SK-N-SH treated with all-trans-retinoic acid at 6 μM for 48 hours (cell line): ENCODE measurements around the gene AK1.

ENCODE experiments used
- ATAC-seq: fragments of 200-7000 bp; cut with Tn5 transposase; 3 replicates; pipeline ENCODE4 v1.9.1; 2020; ENCODE audit warnings: mild to moderate bottlenecking, moderate library complexity
- ARNTL ChIP-seq: fragments of 450-650 bp; formaldehyde crosslinking; IDR thresholded peaks from 2 replicates; pipeline ENCODE4 v1.5.0; 2020; ENCODE audit warnings: low read depth, mild to moderate bottlenecking, moderate library complexity, borderline replicate concordance
- BACH2 ChIP-seq: fragments of 250-450 bp; sonication (Bioruptor Pico); IDR thresholded peaks from 2 replicates; pipeline ENCODE4 v1.9.0; 2021; ENCODE audit warnings: mild to moderate bottlenecking, borderline replicate concordance
- CSDC2 ChIP-seq: fragments of 250-450 bp; sonication (Bioruptor Pico); IDR thresholded peaks from 2 replicates; pipeline ENCODE4 v1.5.0; 2020; ENCODE audit warnings: mild to moderate bottlenecking, moderate library complexity
- ESRRG ChIP-seq: fragments of 250-450 bp; sonication (Bioruptor Pico); IDR thresholded peaks from 2 replicates; pipeline ENCODE4 v1.6.1; 2021; ENCODE audit warnings: mild to moderate bottlenecking
- GLIS3 ChIP-seq: fragments of 250-450 bp; sonication (Bioruptor Pico); IDR thresholded peaks from 2 replicates; pipeline ENCODE4 v1.5.0; 2020; ENCODE audit warnings: mild to moderate bottlenecking, moderate library complexity
- ISL1 ChIP-seq: fragments of 250-450 bp; sonication (Bioruptor Pico); IDR thresholded peaks from 2 replicates; pipeline ENCODE4 v2.1.2; 2022; ENCODE audit warnings: mild to moderate bottlenecking, moderate library complexity
- OSR1 ChIP-seq: fragments of 250-450 bp; sonication (Bioruptor Pico); IDR thresholded peaks from 2 replicates; pipeline ENCODE4 v1.8.0; 2022; ENCODE audit warnings: moderate library complexity, mild to moderate bottlenecking, inconsistent platforms
- PPARA ChIP-seq: fragments of 250-450 bp; sonication (Bioruptor Pico); IDR thresholded peaks from 2 replicates; pipeline ENCODE4 v1.5.0; 2020; ENCODE audit warnings: mild to moderate bottlenecking, borderline replicate concordance
- RARB ChIP-seq: fragments of 250-450 bp; sonication (Bioruptor Pico); IDR thresholded peaks from 2 replicates; pipeline ENCODE4 v1.8.0; 2021; ENCODE audit warnings: mild to moderate bottlenecking, moderate library complexity
- SNAI2 ChIP-seq: fragments of 250-450 bp; sonication (Bioruptor Pico); IDR thresholded peaks from 2 replicates; pipeline ENCODE4 v1.5.0; 2020; ENCODE audit warnings: mild to moderate bottlenecking, moderate library complexity
- TOX ChIP-seq: fragments of 250-450 bp; sonication (Bioruptor Pico); IDR thresholded peaks from 2 replicates; pipeline ENCODE4 v1.8.0; 2021; ENCODE audit warnings: mild to moderate bottlenecking, moderate library complexity, borderline replicate concordance
- ZC3H10 ChIP-seq: fragments of 250-450 bp; sonication (Bioruptor Pico); IDR thresholded peaks from 2 replicates; pipeline ENCODE4 v1.5.1; 2021; ENCODE audit warnings: mild to moderate bottlenecking, moderate library complexity
- ZFP3 ChIP-seq: fragments of 250-450 bp; sonication (Bioruptor Pico); IDR thresholded peaks from 2 replicates; pipeline ENCODE4 v1.5.0; 2020; ENCODE audit warnings: mild to moderate bottlenecking, moderate library complexity
- ZFP30 ChIP-seq: fragments of 450-650 bp; formaldehyde crosslinking; IDR thresholded peaks from 2 replicates; pipeline ENCODE4 v1.5.0; 2022; ENCODE audit warnings: mild to moderate bottlenecking, moderate library complexity
- ZNF565 ChIP-seq: fragments of 450-650 bp; formaldehyde crosslinking; conservative IDR thresholded peaks from 2 replicates; pipeline ENCODE4 v1.5.0; 2020; ENCODE audit warnings: low read depth, mild to moderate bottlenecking, moderate library complexity
- ZNF70 ChIP-seq: fragments of 450-650 bp; formaldehyde crosslinking; IDR thresholded peaks from 2 replicates; pipeline ENCODE4 v1.5.0; 2020; ENCODE audit warnings: mild to moderate bottlenecking, moderate library complexity
- ZNF8 ChIP-seq: fragments of 450-650 bp; formaldehyde crosslinking; IDR thresholded peaks from 2 replicates; pipeline ENCODE4 v1.5.0; 2020; ENCODE audit warnings: mild to moderate bottlenecking, moderate library complexity
- TF ChIP-seq, protein P1 (sequence below): fragments of 250-450 bp; sonication (Bioruptor Pico); IDR thresholded peaks from 2 replicates; pipeline ENCODE4 v1.5.1; 2021; ENCODE audit warnings: mild to moderate bottlenecking, moderate library complexity
- TF ChIP-seq, protein P2 (sequence below): fragments of 250-450 bp; sonication (Bioruptor Pico); IDR thresholded peaks from 2 replicates; pipeline ENCODE4 v1.8.0; 2021; ENCODE audit warnings: low read depth, mild to moderate bottlenecking, moderate library complexity, borderline replicate concordance
- TF ChIP-seq, protein P3 (sequence below): fragments of 250-450 bp; sonication (Bioruptor Pico); IDR thresholded peaks from 2 replicates; pipeline ENCODE4 v1.5.0; 2020; ENCODE audit warnings: mild to moderate bottlenecking, moderate library complexity
- TF ChIP-seq, protein P4 (sequence below): fragments of 250-450 bp; sonication (Bioruptor Pico); IDR thresholded peaks from 2 replicates; pipeline ENCODE4 v1.5.1; 2020; ENCODE audit warnings: low read depth, mild to moderate bottlenecking, moderate library complexity
- TF ChIP-seq, protein P5 (sequence below): fragments of 250-450 bp; sonication (Bioruptor Pico); IDR thresholded peaks from 2 replicates; pipeline ENCODE4 v1.8.0; 2020; ENCODE audit warnings: mild to moderate bottlenecking, moderate library complexity, borderline replicate concordance

Gene AK1

DNA sequence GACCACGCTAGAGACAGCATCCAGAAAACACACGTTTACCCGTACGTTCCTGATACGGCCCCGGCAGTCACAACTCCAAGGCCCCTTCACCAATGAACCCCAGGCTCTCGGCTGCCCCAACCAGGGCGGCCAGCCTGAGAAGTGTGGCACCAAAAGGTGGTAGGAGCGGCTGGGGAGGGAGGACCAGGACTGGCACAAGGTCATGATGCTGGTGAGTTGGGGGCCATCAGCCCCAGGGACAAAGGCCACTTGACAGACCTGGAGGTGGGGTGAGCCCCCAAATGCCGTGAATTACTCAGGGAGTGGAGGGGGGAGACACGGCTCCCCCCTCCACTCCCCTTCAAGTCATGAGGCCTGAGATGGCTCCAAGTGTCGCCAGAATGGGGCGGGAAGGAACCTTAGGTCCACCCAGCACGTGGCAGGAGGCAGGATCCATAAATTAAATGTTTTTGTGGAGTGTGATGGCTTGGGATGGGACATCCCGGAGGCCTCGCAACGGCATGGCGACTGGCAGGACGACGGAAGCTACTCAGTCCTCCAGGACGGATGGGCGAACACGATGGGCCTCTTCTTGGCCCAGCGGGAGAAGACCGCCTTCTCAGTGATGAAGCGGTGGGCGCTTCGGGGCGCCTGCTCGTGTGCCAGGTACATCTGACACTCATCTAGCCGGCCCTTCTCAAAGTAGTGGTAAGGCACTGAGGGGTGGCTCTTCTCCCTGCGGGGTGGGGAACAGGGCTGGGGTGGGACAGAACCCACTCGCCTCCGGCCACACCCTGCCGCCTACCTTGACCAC is 30.6 kb upstream of the AK1 start:
- no peak for TF ChIP-seq SNAI2 (CRISPR knock-in tag)
- no peak for ATAC-seq

DNA sequence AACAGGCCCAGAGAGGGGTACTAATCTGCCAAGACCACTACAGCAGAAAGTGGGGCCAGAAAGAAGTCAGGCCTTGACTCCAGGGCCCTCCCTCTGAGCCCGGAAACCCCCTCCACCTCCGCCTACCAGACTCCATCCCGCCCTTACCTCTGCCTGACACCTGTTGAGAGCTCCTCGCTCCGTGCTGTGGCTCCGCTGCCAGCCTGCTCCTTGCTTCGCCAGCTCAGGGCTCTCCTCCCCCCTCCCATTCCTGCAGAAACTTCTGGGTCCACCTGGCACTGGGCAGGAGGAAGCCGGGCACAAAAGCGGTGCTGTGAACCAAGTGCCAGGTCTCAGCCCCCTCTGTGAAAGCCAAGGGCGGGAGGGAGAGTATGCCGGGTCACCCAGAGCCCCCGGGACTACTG is 28.3 kb upstream of the AK1 start:
- TF ChIP-seq OSR1 (CRISPR knock-in tag), result no peak
- TF ChIP-seq, protein P1, sequence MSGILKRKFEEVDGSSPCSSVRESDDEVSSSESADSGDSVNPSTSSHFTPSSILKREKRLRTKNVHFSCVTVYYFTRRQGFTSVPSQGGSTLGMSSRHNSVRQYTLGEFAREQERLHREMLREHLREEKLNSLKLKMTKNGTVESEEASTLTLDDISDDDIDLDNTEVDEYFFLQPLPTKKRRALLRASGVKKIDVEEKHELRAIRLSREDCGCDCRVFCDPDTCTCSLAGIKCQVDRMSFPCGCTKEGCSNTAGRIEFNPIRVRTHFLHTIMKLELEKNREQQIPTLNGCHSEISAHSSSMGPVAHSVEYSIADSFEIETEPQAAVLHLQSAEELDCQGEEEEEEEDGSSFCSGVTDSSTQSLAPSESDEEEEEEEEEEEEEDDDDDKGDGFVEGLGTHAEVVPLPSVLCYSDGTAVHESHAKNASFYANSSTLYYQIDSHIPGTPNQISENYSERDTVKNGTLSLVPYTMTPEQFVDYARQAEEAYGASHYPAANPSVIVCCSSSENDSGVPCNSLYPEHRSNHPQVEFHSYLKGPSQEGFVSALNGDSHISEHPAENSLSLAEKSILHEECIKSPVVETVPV (CRISPR knock-in tag), result no peak
- TF ChIP-seq, protein P2, sequence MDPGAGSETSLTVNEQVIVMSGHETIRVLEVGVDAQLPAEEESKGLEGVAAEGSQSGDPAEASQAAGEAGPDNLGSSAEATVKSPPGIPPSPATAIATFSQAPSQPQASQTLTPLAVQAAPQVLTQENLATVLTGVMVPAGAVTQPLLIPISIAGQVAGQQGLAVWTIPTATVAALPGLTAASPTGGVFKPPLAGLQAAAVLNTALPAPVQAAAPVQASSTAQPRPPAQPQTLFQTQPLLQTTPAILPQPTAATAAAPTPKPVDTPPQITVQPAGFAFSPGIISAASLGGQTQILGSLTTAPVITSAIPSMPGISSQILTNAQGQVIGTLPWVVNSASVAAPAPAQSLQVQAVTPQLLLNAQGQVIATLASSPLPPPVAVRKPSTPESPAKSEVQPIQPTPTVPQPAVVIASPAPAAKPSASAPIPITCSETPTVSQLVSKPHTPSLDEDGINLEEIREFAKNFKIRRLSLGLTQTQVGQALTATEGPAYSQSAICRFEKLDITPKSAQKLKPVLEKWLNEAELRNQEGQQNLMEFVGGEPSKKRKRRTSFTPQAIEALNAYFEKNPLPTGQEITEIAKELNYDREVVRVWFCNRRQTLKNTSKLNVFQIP (CRISPR knock-in tag), result no peak
- TF ChIP-seq, protein P3, sequence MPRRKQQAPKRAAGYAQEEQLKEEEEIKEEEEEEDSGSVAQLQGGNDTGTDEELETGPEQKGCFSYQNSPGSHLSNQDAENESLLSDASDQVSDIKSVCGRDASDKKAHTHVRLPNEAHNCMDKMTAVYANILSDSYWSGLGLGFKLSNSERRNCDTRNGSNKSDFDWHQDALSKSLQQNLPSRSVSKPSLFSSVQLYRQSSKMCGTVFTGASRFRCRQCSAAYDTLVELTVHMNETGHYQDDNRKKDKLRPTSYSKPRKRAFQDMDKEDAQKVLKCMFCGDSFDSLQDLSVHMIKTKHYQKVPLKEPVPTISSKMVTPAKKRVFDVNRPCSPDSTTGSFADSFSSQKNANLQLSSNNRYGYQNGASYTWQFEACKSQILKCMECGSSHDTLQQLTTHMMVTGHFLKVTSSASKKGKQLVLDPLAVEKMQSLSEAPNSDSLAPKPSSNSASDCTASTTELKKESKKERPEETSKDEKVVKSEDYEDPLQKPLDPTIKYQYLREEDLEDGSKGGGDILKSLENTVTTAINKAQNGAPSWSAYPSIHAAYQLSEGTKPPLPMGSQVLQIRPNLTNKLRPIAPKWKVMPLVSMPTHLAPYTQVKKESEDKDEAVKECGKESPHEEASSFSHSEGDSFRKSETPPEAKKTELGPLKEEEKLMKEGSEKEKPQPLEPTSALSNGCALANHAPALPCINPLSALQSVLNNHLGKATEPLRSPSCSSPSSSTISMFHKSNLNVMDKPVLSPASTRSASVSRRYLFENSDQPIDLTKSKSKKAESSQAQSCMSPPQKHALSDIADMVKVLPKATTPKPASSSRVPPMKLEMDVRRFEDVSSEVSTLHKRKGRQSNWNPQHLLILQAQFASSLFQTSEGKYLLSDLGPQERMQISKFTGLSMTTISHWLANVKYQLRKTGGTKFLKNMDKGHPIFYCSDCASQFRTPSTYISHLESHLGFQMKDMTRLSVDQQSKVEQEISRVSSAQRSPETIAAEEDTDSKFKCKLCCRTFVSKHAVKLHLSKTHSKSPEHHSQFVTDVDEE (CRISPR knock-in tag), result no peak
- TF ChIP-seq RARB (CRISPR knock-in tag), result no peak
- no peak for TF ChIP-seq CSDC2
- TF ChIP-seq TOX (CRISPR knock-in tag), result no peak
- TF ChIP-seq SNAI2 (CRISPR knock-in tag), result no peak
- no peak for TF ChIP-seq ZNF8 (CRISPR knock-in tag)
- no peak for TF ChIP-seq PPARA (CRISPR knock-in tag)
- no peak for TF ChIP-seq ESRRG (CRISPR knock-in tag)
- no peak for TF ChIP-seq GLIS3 (CRISPR knock-in tag)
- no peak for TF ChIP-seq ARNTL (CRISPR knock-in tag)
- TF ChIP-seq BACH2, result no peak
- TF ChIP-seq ZFP3 (CRISPR knock-in tag), result no peak
- no peak for TF ChIP-seq ISL1 (CRISPR knock-in tag)
- no peak for TF ChIP-seq ZFP30 (CRISPR knock-in tag)
- TF ChIP-seq, protein P4, sequence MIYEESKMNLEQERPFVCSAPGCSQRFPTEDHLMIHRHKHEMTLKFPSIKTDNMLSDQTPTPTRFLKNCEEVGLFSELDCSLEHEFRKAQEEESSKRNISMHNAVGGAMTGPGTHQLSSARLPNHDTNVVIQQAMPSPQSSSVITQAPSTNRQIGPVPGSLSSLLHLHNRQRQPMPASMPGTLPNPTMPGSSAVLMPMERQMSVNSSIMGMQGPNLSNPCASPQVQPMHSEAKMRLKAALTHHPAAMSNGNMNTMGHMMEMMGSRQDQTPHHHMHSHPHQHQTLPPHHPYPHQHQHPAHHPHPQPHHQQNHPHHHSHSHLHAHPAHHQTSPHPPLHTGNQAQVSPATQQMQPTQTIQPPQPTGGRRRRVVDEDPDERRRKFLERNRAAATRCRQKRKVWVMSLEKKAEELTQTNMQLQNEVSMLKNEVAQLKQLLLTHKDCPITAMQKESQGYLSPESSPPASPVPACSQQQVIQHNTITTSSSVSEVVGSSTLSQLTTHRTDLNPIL (CRISPR knock-in tag), result no peak
- TF ChIP-seq ZNF70, result no peak
- no peak for TF ChIP-seq ZNF565 (CRISPR knock-in tag)
- TF ChIP-seq, all 23 proteins: peak for 0
- no peak; the same call in 2 of the 3 replicates for ATAC-seq

DNA sequence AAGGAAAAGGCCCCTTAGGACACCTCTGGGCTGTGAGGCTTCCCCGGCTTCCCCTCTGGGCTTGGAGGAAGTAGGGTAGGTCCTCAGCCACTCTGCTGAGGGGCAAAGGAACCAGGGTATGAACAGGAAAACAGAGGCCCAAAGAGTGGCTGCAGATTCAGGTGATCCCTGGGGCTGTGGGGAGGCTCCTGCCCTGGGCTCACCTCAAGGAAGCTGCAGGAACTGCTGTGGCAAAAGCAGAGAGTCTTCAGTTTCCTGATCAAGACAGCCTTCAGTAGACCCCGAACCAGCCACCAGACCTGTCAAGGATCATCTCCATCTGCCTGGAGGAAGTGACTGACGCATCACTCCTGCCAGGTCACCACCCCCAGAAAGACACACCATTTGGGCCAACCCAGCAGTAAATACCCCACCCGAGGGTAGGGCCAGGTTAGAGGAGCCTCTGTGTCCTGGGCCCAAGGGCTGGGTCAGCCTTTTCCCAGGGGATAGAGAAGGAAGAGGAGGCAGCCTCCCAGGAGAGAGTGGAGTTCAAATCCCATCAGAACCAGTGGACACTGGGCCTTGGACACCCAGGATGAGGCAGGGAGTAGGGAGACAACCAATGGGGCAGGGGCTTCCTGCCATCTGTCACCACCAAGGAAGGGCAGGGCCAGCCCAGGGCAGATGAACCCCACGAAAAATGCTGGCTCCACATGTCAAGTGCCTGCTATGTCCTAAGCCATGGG is 27.7 kb upstream of the AK1 start:
- no peak for ATAC-seq
- TF ChIP-seq ZFP30 (CRISPR knock-in tag) (no peak), ZC3H10 (CRISPR knock-in tag) (no peak), ARNTL (CRISPR knock-in tag) (no peak), BACH2 (no peak), SNAI2 (CRISPR knock-in tag) (no peak), RARB (CRISPR knock-in tag) (no peak)
- TF ChIP-seq, protein P5, sequence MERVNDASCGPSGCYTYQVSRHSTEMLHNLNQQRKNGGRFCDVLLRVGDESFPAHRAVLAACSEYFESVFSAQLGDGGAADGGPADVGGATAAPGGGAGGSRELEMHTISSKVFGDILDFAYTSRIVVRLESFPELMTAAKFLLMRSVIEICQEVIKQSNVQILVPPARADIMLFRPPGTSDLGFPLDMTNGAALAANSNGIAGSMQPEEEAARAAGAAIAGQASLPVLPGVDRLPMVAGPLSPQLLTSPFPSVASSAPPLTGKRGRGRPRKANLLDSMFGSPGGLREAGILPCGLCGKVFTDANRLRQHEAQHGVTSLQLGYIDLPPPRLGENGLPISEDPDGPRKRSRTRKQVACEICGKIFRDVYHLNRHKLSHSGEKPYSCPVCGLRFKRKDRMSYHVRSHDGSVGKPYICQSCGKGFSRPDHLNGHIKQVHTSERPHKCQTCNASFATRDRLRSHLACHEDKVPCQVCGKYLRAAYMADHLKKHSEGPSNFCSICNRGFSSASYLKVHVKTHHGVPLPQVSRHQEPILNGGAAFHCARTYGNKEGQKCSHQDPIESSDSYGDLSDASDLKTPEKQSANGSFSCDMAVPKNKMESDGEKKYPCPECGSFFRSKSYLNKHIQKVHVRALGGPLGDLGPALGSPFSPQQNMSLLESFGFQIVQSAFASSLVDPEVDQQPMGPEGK (CRISPR knock-in tag), result no peak
- TF ChIP-seq, protein P1 (CRISPR knock-in tag), result no peak
- TF ChIP-seq, protein P4 (CRISPR knock-in tag), result no peak
